ENCODE data around the gene IL22RA2. TPM values are rescaled to one million over a fixed set of nuclear protein-coding genes. Genes with fewer than 3 reads are reported as not detected.
"Not testable (repeated sequence)": the region's sequence is repeated elsewhere in the genome, so short reads cannot be mapped to it uniquely, and the experiment has no call there.

IL22RA2 gene
- polyA plus RNA-seq, result not detected

GRCh38 chr6:137173501-137173900 is at the start of gene IL22RA2:
TSS of gene IL22RA2 (minus strand) at chr6:137173644. CDS start at chr6:137161749, 11,895 bp downstream.
- Mint-ChIP-seq H3K4me3 (no peak within 1 kb of the TSS), H3K9me3 (peaks cover 0 to under 1% (median 0%) of the 10 kb centered on the region in 6 donors), H3K4me1 (no peaks in the 10 kb centered on the region), H3K27me3 (ENCODE audit: low read depth in 3 of 3) (peaks cover 0 to 5% (median 4%) of the 10 kb centered on the region in 3 donors), H3K27ac (no peak within 1 kb of the TSS), H3K36me3 (no peaks in the 10 kb centered on the region)
- DNase-seq, result no peak

GRCh38 chr6:137222381-137222780 is 48.9 kb upstream of the IL22RA2 start:
- Mint-ChIP-seq H3K9me3 (no peaks in the 10 kb centered on the region), H3K4me3 (no peak overlapping the region), H3K27ac (no peak overlapping the region), H3K27me3 (ENCODE audit: low read depth in 3 of 3) (peaks cover 6 to 12% (median 10%) of the 10 kb centered on the region in 3 donors), H3K4me1 (peaks cover 52 to 56% of the 10 kb centered on the region in 2 donors), H3K36me3 (peaks cover 0 to 3% (median 0%) of the 10 kb centered on the region in 3 donors)
- no peak for DNase-seq

GRCh38 chr6:137219664-137220252 is 46.3 kb upstream of the IL22RA2 start:
- peaks cover 59 to 64% of the 10 kb centered on the region in 2 donors for H3K4me1 Mint-ChIP-seq

GRCh38 chr6:137218917-137219663 is 45.6 kb upstream of the IL22RA2 start, which contains the start of gene IFNGR1:
TSS of gene IFNGR1 (minus strand) at chr6:137219385. CDS start at chr6:137219327, 58 bp downstream.
- Mint-ChIP-seq H3K27ac (peak within 1 kb of the TSS; percentile 98 to 100 (median 99)), H3K36me3 (peaks cover 0 to 3% (median 0%) of the 10 kb centered on the region in 3 donors), H3K4me1 (peaks cover 59 to 64% of the 10 kb centered on the region in 2 donors), H3K4me3 (peak within 1 kb of the TSS; percentile 93 to 100 (median 99)), H3K27me3 (ENCODE audit: low read depth in 3 of 3) (peaks cover 6 to 13% (median 12%) of the 10 kb centered on the region in 3 donors), H3K9me3 (no peaks in the 10 kb centered on the region)
- peak; percentile 95 to 96 (median 96) for DNase-seq

More at GRCh38 chr6:137219664-137220252, 46.3 kb upstream of the IL22RA2 start:
- no peak for DNase-seq
- H3K4me3 Mint-ChIP-seq, result peak overlapping the region; percentile 81 to 100 (median 99)
- peaks cover 6 to 13% (median 12%) of the 10 kb centered on the region in 3 donors for H3K27me3 Mint-ChIP-seq (ENCODE audit: low read depth in 3 of 3)
- peaks cover 0 to 3% (median 0%) of the 10 kb centered on the region in 3 donors for H3K36me3 Mint-ChIP-seq
- no peaks in the 10 kb centered on the region for H3K9me3 Mint-ChIP-seq
- H3K27ac Mint-ChIP-seq, result peak overlapping the region; percentile 81 to 99 (median 94)

GRCh38 chr6:137218473-137218916 is 45.1 kb upstream of the IL22RA2 start:
- DNase-seq, result peak; percentile 67 to 79 (median 76)
- H3K27me3 Mint-ChIP-seq (ENCODE audit: low read depth in 3 of 3), result peaks cover 4 to 12% (median 11%) of the 10 kb centered on the region in 3 donors
- H3K27ac Mint-ChIP-seq, result peak overlapping the region; percentile 98 to 100 (median 99)
- no peaks in the 10 kb centered on the region for H3K9me3 Mint-ChIP-seq
- H3K4me1 Mint-ChIP-seq, result peaks cover 59 to 64% of the 10 kb centered on the region in 2 donors
- peak overlapping the region; percentile 93 to 100 (median 99) for H3K4me3 Mint-ChIP-seq
- peaks cover 0 to 3% (median 0%) of the 10 kb centered on the region in 3 donors for H3K36me3 Mint-ChIP-seq

GRCh38 chr6:137217801-137218472 is 44.5 kb upstream of the IL22RA2 start:
- H3K36me3 Mint-ChIP-seq, result peaks cover 0 to 4% (median 3%) of the 10 kb centered on the region in 3 donors
- H3K27ac Mint-ChIP-seq, result peak overlapping the region; percentile 98 to 100 (median 99)
- H3K27me3 Mint-ChIP-seq (ENCODE audit: low read depth in 3 of 3), result peaks cover 4 to 12% (median 11%) of the 10 kb centered on the region in 3 donors
- peaks cover 60 to 68% of the 10 kb centered on the region in 2 donors for H3K4me1 Mint-ChIP-seq
- peak in 2 of 3 donors; percentile 26 to 28 for DNase-seq
- no peaks in the 10 kb centered on the region for H3K9me3 Mint-ChIP-seq
- peak overlapping the region; percentile 93 to 100 (median 99) for H3K4me3 Mint-ChIP-seq

- Mint-ChIP-seq H3K36me3 (peaks cover 0 to 4% (median 3%) of the 10 kb centered on the region in 3 donors), H3K4me3 (peak overlapping the region; percentile 93 to 100 (median 99)), H3K27ac (peak overlapping the region; percentile 59 to 100 (median 99)), H3K9me3 (no peaks in the 10 kb centered on the region), H3K4me1 (peaks cover 66 to 76% of the 10 kb centered on the region in 2 donors), H3K27me3 (ENCODE audit: low read depth in 3 of 3) (peaks cover 4 to 12% (median 11%) of the 10 kb centered on the region in 3 donors)
- DNase-seq, result no peak
These were observed 43.6 kb upstream of the IL22RA2 start for GRCh38 chr6:137216875-137217553.

GRCh38 chr6:137216106-137216505 is 42.7 kb upstream of the IL22RA2 start:
- Mint-ChIP-seq H3K27ac (peak overlapping the region in 5 of 6 donors; percentile 59 to 100 (median 99)), H3K4me1 (peaks cover 74 to 85% of the 10 kb centered on the region in 2 donors), H3K9me3 (no peaks in the 10 kb centered on the region), H3K4me3 (peak overlapping the region; percentile 93 to 100 (median 99)), H3K27me3 (ENCODE audit: low read depth in 3 of 3) (peaks cover 4 to 12% (median 11%) of the 10 kb centered on the region in 3 donors), H3K36me3 (peaks cover 0 to 4% (median 3%) of the 10 kb centered on the region in 3 donors)
- no peak for DNase-seq

- not testable (repeated sequence) for H3K27ac Mint-ChIP-seq, H3K9me3 Mint-ChIP-seq, H3K36me3 Mint-ChIP-seq, DNase-seq
- Mint-ChIP-seq H3K27me3 (ENCODE audit: low read depth in 3 of 3) (peaks cover 4 to 12% (median 11%) of the 10 kb centered on the region in 3 donors), H3K4me1 (peaks cover 78 to 90% of the 10 kb centered on the region in 2 donors), H3K4me3 (peak overlapping the region in 2 of 5 donors; percentile 25 to 37)
These were observed 42.2 kb upstream of the IL22RA2 start for GRCh38 chr6:137215630-137216029.

- peak overlapping the region in 1 of 6 donors; percentile 8 for H3K27ac Mint-ChIP-seq
These were observed 41.5 kb upstream of the IL22RA2 start for GRCh38 chr6:137214931-137215330.

GRCh38 chr6:137213813-137214212 is 40.4 kb upstream of the IL22RA2 start:
- peaks cover 82 to 94% of the 10 kb centered on the region in 2 donors for H3K4me1 Mint-ChIP-seq
- peak overlapping the region in 4 of 5 donors; percentile 4 to 54 (median 26) for H3K4me3 Mint-ChIP-seq
- peaks cover 3 to 11% (median 8%) of the 10 kb centered on the region in 3 donors for H3K27me3 Mint-ChIP-seq (ENCODE audit: low read depth in 3 of 3)
- no peaks in the 10 kb centered on the region for H3K9me3 Mint-ChIP-seq
- DNase-seq, result no peak
- H3K36me3 Mint-ChIP-seq, result peaks cover 6 to 12% (median 9%) of the 10 kb centered on the region in 3 donors
- peak overlapping the region in 3 of 6 donors; percentile 2 to 59 (median 21) for H3K27ac Mint-ChIP-seq

More at GRCh38 chr6:137214931-137215330, 41.5 kb upstream of the IL22RA2 start:
- Mint-ChIP-seq H3K9me3 (no peaks in the 10 kb centered on the region), H3K4me3 (no peak overlapping the region), H3K36me3 (peaks cover under 1 to 4% (median 3%) of the 10 kb centered on the region in 3 donors), H3K27me3 (ENCODE audit: low read depth in 3 of 3) (peaks cover 4 to 12% (median 11%) of the 10 kb centered on the region in 3 donors), H3K4me1 (peaks cover 77 to 91% of the 10 kb centered on the region in 2 donors)
- no peak for DNase-seq

GRCh38 chr6:137213331-137213740 is 39.9 kb upstream of the IL22RA2 start:
- Mint-ChIP-seq H3K4me1 (peaks cover 79 to 89% of the 10 kb centered on the region in 2 donors), H3K4me3 (peak overlapping the region; percentile 0 to 54 (median 16)), H3K27me3 (ENCODE audit: low read depth in 3 of 3) (peaks cover 0 to 6% (median 4%) of the 10 kb centered on the region in 3 donors), H3K27ac (peak overlapping the region in 5 of 6 donors; percentile 2 to 59 (median 21)), H3K9me3 (no peaks in the 10 kb centered on the region), H3K36me3 (peaks cover 6 to 12% (median 6%) of the 10 kb centered on the region in 3 donors)
- no peak for DNase-seq
